Measurements from ENCODE around the gene RPS6KB1. TPM values are rescaled to one million over a fixed set of nuclear protein-coding genes. Genes with fewer than 3 reads are reported as not detected.

The RPS6KB1 gene
- polyA plus RNA-seq, 1 of the 3 experiments (the other 2 are of a cell fraction), result 13.4 TPM

- Histone ChIP-seq H3K4me1 (ENCODE audit: control insufficient read depth in 1 of 2, insufficient read depth in 2 of 2, low read depth in 1 of 2, low read length in 1 of 2) (peaks cover 0 to 12% of the 10 kb centered on the region in 2 experiments; a peak in 2 of 4 replicates), H3K36me3 (replicated peaks in 1 of 2; ENCODE audit: control insufficient read depth in 1 of 2, insufficient read depth in 2 of 2, low read length in 1 of 2) (peaks cover 0 to 8% of the 10 kb centered on the region in 2 experiments), H3K9ac (no peak overlapping the region), H2AFZ (ENCODE audit: low read depth) (no peak overlapping the region), H3K9me2 (no peaks in the 10 kb centered on the region), H3K9me3 (no peaks in the 10 kb centered on the region), H3F3A (replicated peaks; ENCODE audit: insufficient read depth) (peaks cover 13% of the 10 kb centered on the region), H4K20me1 (ENCODE audit: insufficient read depth) (no peaks in the 10 kb centered on the region), H3K27me3 (ENCODE audit: insufficient read depth) (no peaks in the 10 kb centered on the region), H3K27ac (ENCODE audit: low read depth in 2 of 2, low read length in 1 of 2) (peak overlapping the region; percentile 3 to 70; a peak in 2 of 4 replicates), H3K4me3 (ENCODE audit: low read depth in 2 of 2, low read length in 1 of 2) (no peak overlapping the region), H3K79me2 (ENCODE audit: insufficient read depth) (no peaks in the 10 kb centered on the region), H3K4me2 (no peak overlapping the region)
- 91% methylated on average over 2 of the region's 2 CpGs for WGBS (ENCODE audit: low lambda C conversion rate)
- DNase-seq, result no peak
- peak; percentile 92 for TF ChIP-seq CTCF (IDR thresholded peaks at IDR 0.05)
- no peak for TF ChIP-seq JUND (IDR thresholded peaks at IDR 0.05)
- TF ChIP-seq RAD21 (IDR thresholded peaks at IDR 0.05; ENCODE audit: low read length), result peak; percentile 92
- peak; percentile 76 for TF ChIP-seq SMC3 (IDR thresholded peaks at IDR 0.05; ENCODE audit: low read depth, low read length)
- ChIA-PET POLR2A (no interaction called here), CTCF (interaction anchor here (0.6 to 2.5 kb wide), 46 partner anchors 10 to 549 kb away, joined by 3 to 16 read pairs (median 5); partner anchors contain the start of gene VMP1)
These were observed 33.4 kb upstream of the RPS6KB1 start for GRCh38 chr17:59859444-59860025.

GRCh38 chr17:59863616-59864015 is 29.3 kb upstream of the RPS6KB1 start:
- peaks cover 0 to 3% of the 10 kb centered on the region in 2 experiments; a peak in 2 of 4 replicates for H3K4me1 ChIP-seq (ENCODE audit: control insufficient read depth in 1 of 2, insufficient read depth in 2 of 2, low read depth in 1 of 2, low read length in 1 of 2)
- H4K20me1 ChIP-seq (ENCODE audit: insufficient read depth), result no peaks in the 10 kb centered on the region
- H3K9ac ChIP-seq, result no peak overlapping the region
- TF ChIP-seq MXI1 (IDR thresholded peaks at IDR 0.05; ENCODE audit: low read depth, low read length) (no peak), TAF1 (IDR thresholded peaks at IDR 0.05; ENCODE audit: borderline replicate concordance, low read depth, low read length) (no peak), CTCF (IDR thresholded peaks at IDR 0.05) (no peak), GABPA (IDR thresholded peaks at IDR 0.05; ENCODE audit: low read depth) (no peak), NFIC (IDR thresholded peaks at IDR 0.05; ENCODE audit: borderline replicate concordance) (no peak), POLR2AphosphoS5 (IDR thresholded peaks at IDR 0.05; ENCODE audit: low read depth, low read length) (no peak), EZH2phosphoT487 (IDR thresholded peaks at IDR 0.05; ENCODE audit: borderline replicate concordance, low read depth) (no peak)
- no peaks in the 10 kb centered on the region for H3K79me2 ChIP-seq (ENCODE audit: insufficient read depth)
- H3K27ac ChIP-seq (ENCODE audit: low read depth in 2 of 2, low read length in 1 of 2), result no peak overlapping the region
- no peak overlapping the region for H3K4me2 ChIP-seq
- H3K4me3 ChIP-seq (ENCODE audit: low read depth in 2 of 2, low read length in 1 of 2), result no peak overlapping the region
- 93% methylated on average over 3 of the region's 3 CpGs for WGBS (ENCODE audit: low lambda C conversion rate)
- no peaks in the 10 kb centered on the region for H3K9me3 ChIP-seq
- no peak for DNase-seq
- ChIA-PET CTCF (interaction anchor here (1.1 to 2.3 kb wide), 2 partner anchors 43 to 110 kb away, joined by 3 to 8 read pairs; no protein-coding TSS in a partner anchor), POLR2A (no interaction called here)
- H3F3A ChIP-seq (replicated peaks; ENCODE audit: insufficient read depth), result peaks cover 9% of the 10 kb centered on the region
- H3K27me3 ChIP-seq (ENCODE audit: insufficient read depth), result no peaks in the 10 kb centered on the region
- H2AFZ ChIP-seq (ENCODE audit: low read depth), result no peak overlapping the region
- H3K36me3 ChIP-seq (replicated peaks in 1 of 2; ENCODE audit: control insufficient read depth in 1 of 2, insufficient read depth in 2 of 2, low read length in 1 of 2), result peaks cover 0 to 8% of the 10 kb centered on the region in 2 experiments
- no peaks in the 10 kb centered on the region for H3K9me2 ChIP-seq
